Measurements from ENCODE around the gene ZKSCAN7. TPM values are rescaled to one million over a fixed set of nuclear protein-coding genes. Genes with fewer than 3 reads are reported as not detected.

The ZKSCAN7 gene
- total RNA-seq (ENCODE audit: low replicate concordance) = 4.6 and 8.3 TPM in 2 replicates

GRCh38 chr3:44554626-44555592 is at the start of gene ZKSCAN7:
Gene ZKSCAN7 (plus strand): TSS chr3:44555193. CDS start chr3:44557048, 1,855 bp downstream.

GRCh38 chr3:44584646-44585501 is 29.9 kb downstream of the ZKSCAN7 start, which contains the start of gene ZNF660:
Gene ZNF660 (plus strand): TSS chr3:44584964. CDS start chr3:44594194, 9,230 bp downstream.

Other genes starting within 250 kb of the ZKSCAN7 start
- gene TCAIM, start 216.4 kb upstream of the ZKSCAN7 start, total RNA-seq (ENCODE audit: low replicate concordance) = 10.8 and 14.5 TPM in 2 replicates
- 6.9 and 9.1 TPM in 2 replicates for gene ZNF445, start 77.5 kb upstream of the ZKSCAN7 start, total RNA-seq (ENCODE audit: low replicate concordance)
- gene ZNF660, start 29.8 kb downstream of the ZKSCAN7 start, total RNA-seq (ENCODE audit: low replicate concordance) = 0.59 and 1.9 TPM in 2 replicates
- 8.4 and 15.8 TPM in 2 replicates for gene ZNF197, start 69.8 kb downstream of the ZKSCAN7 start, total RNA-seq (ENCODE audit: low replicate concordance)
- 3.4 and 10.6 TPM in 2 replicates for gene ZNF35, start 93.5 kb downstream of the ZKSCAN7 start, total RNA-seq (ENCODE audit: low replicate concordance)
- gene ZNF502, start 157.5 kb downstream of the ZKSCAN7 start, total RNA-seq (ENCODE audit: low replicate concordance) = 3.0 and 3.9 TPM in 2 replicates
- 3.8 and 5.5 TPM in 2 replicates for gene ZNF501, start 174.4 kb downstream of the ZKSCAN7 start, total RNA-seq (ENCODE audit: low replicate concordance)
- gene KIAA1143, start 206.4 kb downstream of the ZKSCAN7 start, total RNA-seq (ENCODE audit: low replicate concordance) = 9.4 and 14.4 TPM in 2 replicates
- 0.70 and 3.5 TPM in 2 replicates for gene KIF15, start 206.6 kb downstream of the ZKSCAN7 start, total RNA-seq (ENCODE audit: low replicate concordance)